Transverse colon (tissue), 4 donors: ENCODE measurements around the gene DDX56.

Experiments
- POLR2A ChIP-seq: fragments of 450-650 bp; IDR thresholded peaks from one replicate; pipeline ENCODE4 v1.6.1; 2016; ENCODE audit warnings: antibody characterized with exemption, mild to moderate bottlenecking, moderate library complexity
- POLR2AphosphoS5 ChIP-seq, 3 donors: sonication (generic); formaldehyde crosslinking; IDR thresholded peaks; one replicate each; pipeline ENCODE4 v1.6.1; 2016; ENCODE audit warnings: antibody characterized with exemption in 3 of 3
- TF ChIP-seq, protein P1 (sequence below), 5 experiments: fragments of 200-600 bp in 3 of 5; fragments of 450-650 bp in 2 of 5; sonication (generic) in 3 of 5; IDR thresholded peaks; 1 replicate in 2 of 5; 2 replicates in 3 of 5; pipeline ENCODE4 v1.5.1; 2016 to 2017; ENCODE audit warnings: antibody characterized with exemption in 5 of 5, inconsistent platforms in 3 of 5, mild to moderate bottlenecking in 2 of 5, moderate library complexity in 1 of 5

DNA sequence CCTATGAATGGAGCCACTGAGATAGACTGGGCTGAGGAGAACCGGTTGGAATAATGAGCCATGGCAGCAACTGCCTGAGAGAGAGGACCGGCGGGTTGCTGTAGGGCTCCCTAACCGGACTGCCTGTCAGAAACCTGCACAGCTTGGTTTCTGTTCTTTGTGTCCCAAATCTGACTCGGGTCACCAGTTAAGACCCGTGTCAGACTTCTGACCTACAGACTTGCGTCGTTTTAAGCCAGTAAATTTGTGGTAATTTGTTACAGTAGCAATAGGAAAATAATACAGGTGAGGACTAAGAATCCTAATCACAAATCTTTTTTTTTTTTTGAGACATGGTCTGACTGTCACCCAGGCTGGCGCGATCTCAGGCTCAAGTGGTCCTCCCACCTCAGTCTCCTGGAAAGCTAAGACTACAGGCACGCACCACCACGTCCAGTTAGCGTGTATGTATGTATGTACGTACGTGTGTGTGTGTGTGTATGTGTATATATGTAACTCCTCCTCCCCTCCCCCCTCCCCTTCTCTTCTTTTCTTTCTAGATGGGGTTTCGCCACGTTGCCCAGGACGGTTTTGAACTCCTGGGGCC is 672 bp upstream of the DDX56 start:
- TF ChIP-seq, protein P1, sequence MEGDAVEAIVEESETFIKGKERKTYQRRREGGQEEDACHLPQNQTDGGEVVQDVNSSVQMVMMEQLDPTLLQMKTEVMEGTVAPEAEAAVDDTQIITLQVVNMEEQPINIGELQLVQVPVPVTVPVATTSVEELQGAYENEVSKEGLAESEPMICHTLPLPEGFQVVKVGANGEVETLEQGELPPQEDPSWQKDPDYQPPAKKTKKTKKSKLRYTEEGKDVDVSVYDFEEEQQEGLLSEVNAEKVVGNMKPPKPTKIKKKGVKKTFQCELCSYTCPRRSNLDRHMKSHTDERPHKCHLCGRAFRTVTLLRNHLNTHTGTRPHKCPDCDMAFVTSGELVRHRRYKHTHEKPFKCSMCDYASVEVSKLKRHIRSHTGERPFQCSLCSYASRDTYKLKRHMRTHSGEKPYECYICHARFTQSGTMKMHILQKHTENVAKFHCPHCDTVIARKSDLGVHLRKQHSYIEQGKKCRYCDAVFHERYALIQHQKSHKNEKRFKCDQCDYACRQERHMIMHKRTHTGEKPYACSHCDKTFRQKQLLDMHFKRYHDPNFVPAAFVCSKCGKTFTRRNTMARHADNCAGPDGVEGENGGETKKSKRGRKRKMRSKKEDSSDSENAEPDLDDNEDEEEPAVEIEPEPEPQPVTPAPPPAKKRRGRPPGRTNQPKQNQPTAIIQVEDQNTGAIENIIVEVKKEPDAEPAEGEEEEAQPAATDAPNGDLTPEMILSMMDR (IDR thresholded peaks at IDR 0.05): no peak
- no peak for TF ChIP-seq POLR2AphosphoS5 (IDR thresholded peaks at IDR 0.05)
- no peak for TF ChIP-seq POLR2A
